HepG2 (cell line): ENCODE data around the gene CENPB.

ENCODE experiments used
- BHLHE40 ChIP-seq: IDR thresholded peaks from 2 replicates; pipeline ENCODE4 v1.6.1; 2011; ENCODE audit warnings: low read length, improper control_type of control experiment
- CTCF ChIP-seq: sonication (generic); formaldehyde crosslinking; IDR thresholded peaks from 2 replicates; pipeline ENCODE4 v1.5.0; 2020; ENCODE audit warnings: mild to moderate bottlenecking, missing genetic modification reagents, moderate library complexity
- HMG20B ChIP-seq: conservative IDR thresholded peaks from 2 replicates; pipeline ENCODE4 v1.6.1; 2016; ENCODE audit warnings: missing genetic modification reagents, missing compliant biosample characterization
- MAX ChIP-seq: IDR thresholded peaks from 2 replicates; pipeline ENCODE4 v1.6.1; 2012; ENCODE audit warnings: inconsistent platforms
- POLR2A ChIP-seq, 2 experiments: IDR thresholded peaks; 2 replicates each; pipeline ENCODE4 v1.6.1; 2011; ENCODE audit warnings: low read depth in 2 of 2, low read length in 2 of 2, mild to moderate bottlenecking in 1 of 2, moderate library complexity in 1 of 2; ENCODE audit not compliant: insufficient read depth in 1 of 2
- PRDM15 ChIP-seq: sonication (generic); formaldehyde crosslinking; IDR thresholded peaks from 2 replicates; pipeline ENCODE4 v1.4.0; 2020; ENCODE audit warnings: missing genetic modification reagents
- SP140L ChIP-seq: sonication (generic); formaldehyde crosslinking; IDR thresholded peaks from 2 replicates; pipeline ENCODE4 v1.4.0; 2020; ENCODE audit warnings: missing genetic modification reagents, borderline replicate concordance
- SRSF9 ChIP-seq: fragments of 200-400 bp; formaldehyde crosslinking; IDR thresholded peaks from 2 replicates; pipeline ENCODE4 v1.6.1; 2018; ENCODE audit warnings: borderline replicate concordance, mild to moderate bottlenecking, low read depth, low read length; ENCODE audit not compliant: insufficient read depth, poor library complexity, severe bottlenecking
- TFAP4 ChIP-seq: sonication (generic); IDR thresholded peaks from 2 replicates; pipeline ENCODE4 v1.6.1; 2016; ENCODE audit warnings: low read depth, borderline replicate concordance
- ZBTB43 ChIP-seq: sonication (generic); formaldehyde crosslinking; conservative IDR thresholded peaks from 2 replicates; pipeline ENCODE4 v1.4.0; 2020; ENCODE audit warnings: missing genetic modification reagents
- ZHX1 ChIP-seq: sonication (generic); formaldehyde crosslinking; IDR thresholded peaks from 2 replicates; pipeline ENCODE4 v1.8.1; 2022; ENCODE audit warnings: low read depth, mild to moderate bottlenecking, missing genetic modification reagents
- ZNF639 ChIP-seq: conservative IDR thresholded peaks from 2 replicates; pipeline ENCODE4 v1.6.1; 2018; ENCODE audit warnings: missing genetic modification reagents
- ZNF7 ChIP-seq: IDR thresholded peaks from 2 replicates; pipeline ENCODE4 v1.6.1; 2016; ENCODE audit warnings: missing biosample characterization, missing genetic modification reagents

GRCh38 chr20:3741836-3742458, 44.6 kb downstream of the CENPB start:
- no peak for TF ChIP-seq ZHX1 (CRISPR knock-in tag)
- TF ChIP-seq CTCF (CRISPR knock-in tag) = no peak
- no peak for TF ChIP-seq MAX
- TF ChIP-seq HMG20B (CRISPR knock-in tag) = no peak
- no peak for TF ChIP-seq ZBTB43 (CRISPR knock-in tag)
- TF ChIP-seq ZNF639 (CRISPR knock-in tag) = no peak
- no peak for TF ChIP-seq ZNF7
- no peak for TF ChIP-seq SP140L (CRISPR knock-in tag)
- TF ChIP-seq TFAP4 = no peak
- TF ChIP-seq BHLHE40 = no peak
- no peak for TF ChIP-seq SRSF9
- TF ChIP-seq PRDM15 (CRISPR knock-in tag) = no peak
- TF ChIP-seq POLR2A (IDR thresholded peaks at IDR 0.05; ENCODE audit: insufficient read depth in 1 of 2, low read depth in 2 of 2, low read length in 2 of 2) = no peak
